ENCODE measurements around the gene HP. TPM values are rescaled to one million over a fixed set of nuclear protein-coding genes. Genes with fewer than 3 reads are reported as not detected.

Gene HP
- total RNA-seq, 2 experiments from 2014 or later, result not detected

DNA sequence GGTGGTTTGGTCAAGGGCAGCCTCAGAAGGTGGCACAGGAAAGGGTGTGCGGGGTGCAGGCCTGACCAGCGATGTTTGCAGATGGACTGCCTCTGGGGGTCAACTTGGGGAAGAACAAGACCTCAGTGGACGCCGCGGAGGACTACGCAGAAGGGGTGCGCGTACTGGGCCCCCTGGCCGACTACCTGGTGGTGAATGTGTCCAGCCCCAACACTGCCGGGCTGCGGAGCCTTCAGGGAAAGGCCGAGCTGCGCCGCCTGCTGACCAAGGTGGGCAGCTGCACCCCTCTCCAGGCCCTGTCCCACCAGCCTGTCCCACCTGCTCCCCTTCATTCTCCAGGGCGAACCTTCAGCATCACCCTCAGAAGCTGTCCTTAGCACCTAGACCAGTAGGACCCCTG lies 33.3 kb upstream of the HP start:
- intact Hi-C loops (cut with micrococcal nuclease), result no loop called here
- Mint-ChIP-seq H3K4me3 (no peak overlapping the region), H3K36me3 (ENCODE audit: low read depth) (peaks cover 23% of the 10 kb centered on the region), H3K27me3 (no peaks in the 10 kb centered on the region), H3K9me3 (no peaks in the 10 kb centered on the region), H3K27ac (no peak overlapping the region), H3K4me1 (ENCODE audit: low read depth) (no peaks in the 10 kb centered on the region)
- no peak for ATAC-seq
- TF ChIP-seq, protein P1, sequence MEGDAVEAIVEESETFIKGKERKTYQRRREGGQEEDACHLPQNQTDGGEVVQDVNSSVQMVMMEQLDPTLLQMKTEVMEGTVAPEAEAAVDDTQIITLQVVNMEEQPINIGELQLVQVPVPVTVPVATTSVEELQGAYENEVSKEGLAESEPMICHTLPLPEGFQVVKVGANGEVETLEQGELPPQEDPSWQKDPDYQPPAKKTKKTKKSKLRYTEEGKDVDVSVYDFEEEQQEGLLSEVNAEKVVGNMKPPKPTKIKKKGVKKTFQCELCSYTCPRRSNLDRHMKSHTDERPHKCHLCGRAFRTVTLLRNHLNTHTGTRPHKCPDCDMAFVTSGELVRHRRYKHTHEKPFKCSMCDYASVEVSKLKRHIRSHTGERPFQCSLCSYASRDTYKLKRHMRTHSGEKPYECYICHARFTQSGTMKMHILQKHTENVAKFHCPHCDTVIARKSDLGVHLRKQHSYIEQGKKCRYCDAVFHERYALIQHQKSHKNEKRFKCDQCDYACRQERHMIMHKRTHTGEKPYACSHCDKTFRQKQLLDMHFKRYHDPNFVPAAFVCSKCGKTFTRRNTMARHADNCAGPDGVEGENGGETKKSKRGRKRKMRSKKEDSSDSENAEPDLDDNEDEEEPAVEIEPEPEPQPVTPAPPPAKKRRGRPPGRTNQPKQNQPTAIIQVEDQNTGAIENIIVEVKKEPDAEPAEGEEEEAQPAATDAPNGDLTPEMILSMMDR (IDR thresholded peaks at IDR 0.05), result no peak
- no peak for DNase-seq
- POLR2A ChIA-PET, result no interaction called here
- CTCF ChIA-PET, result no interaction called here

DNA sequence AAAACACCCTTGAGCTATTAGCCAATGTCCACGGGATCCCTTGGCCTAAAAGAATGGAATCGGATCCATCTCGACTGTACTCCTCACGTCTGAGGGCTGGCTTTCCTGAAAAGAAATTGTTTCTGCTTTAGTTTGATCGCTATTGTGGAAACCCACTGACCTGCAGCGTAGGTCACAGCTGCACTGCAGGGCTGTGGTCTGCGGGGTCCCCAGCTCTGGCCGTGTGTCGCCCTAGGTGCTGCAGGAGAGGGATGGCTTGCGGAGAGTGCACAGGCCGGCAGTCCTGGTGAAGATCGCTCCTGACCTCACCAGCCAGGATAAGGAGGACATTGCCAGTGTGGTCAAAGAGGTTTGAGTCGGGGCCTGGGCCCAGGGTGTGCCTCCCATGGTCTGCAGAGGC lies 32.2 kb upstream of the HP start:
- no peak for DNase-seq
- POLR2A ChIA-PET, result no interaction called here
- no peak for ATAC-seq

DNA sequence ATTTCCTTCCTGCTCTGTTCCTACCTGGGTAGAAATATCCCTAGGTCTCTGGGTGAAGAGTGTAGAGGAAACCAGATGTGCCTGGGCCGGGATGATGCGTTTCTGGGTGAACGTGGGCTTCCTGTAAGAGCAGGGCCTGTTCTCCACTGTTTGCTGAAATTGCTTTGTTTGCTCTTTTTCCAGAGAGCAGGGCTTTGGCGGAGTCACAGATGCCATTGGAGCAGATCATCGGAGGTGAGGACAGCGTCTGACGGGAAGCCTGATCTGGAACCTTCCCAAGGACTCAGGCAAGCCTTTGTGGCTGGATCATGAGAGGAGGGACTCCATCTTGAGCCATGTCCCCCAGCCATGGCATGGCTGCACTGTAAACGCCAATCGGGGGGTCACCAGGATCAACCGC lies 30.3 kb upstream of the HP start:
- no peaks in the 10 kb centered on the region for H3K27me3 Mint-ChIP-seq
- H3K4me1 Mint-ChIP-seq (ENCODE audit: low read depth), result no peaks in the 10 kb centered on the region
- ATAC-seq (no peak), DNase-seq (no peak)
- ChIA-PET CTCF (no interaction called here), POLR2A (no interaction called here)
- H3K27ac Mint-ChIP-seq, result no peak overlapping the region
- TF ChIP-seq, protein P1 (IDR thresholded peaks at IDR 0.05), result no peak
- peaks cover 17% of the 10 kb centered on the region for H3K36me3 Mint-ChIP-seq (ENCODE audit: low read depth)
- no peak overlapping the region for H3K4me3 Mint-ChIP-seq
- H3K9me3 Mint-ChIP-seq, result no peaks in the 10 kb centered on the region
- intact Hi-C loops (cut with micrococcal nuclease), result no loop called here

More for the DNA sequence above, 32.2 kb upstream of the HP start:
- peaks cover 19% of the 10 kb centered on the region for H3K36me3 Mint-ChIP-seq (ENCODE audit: low read depth)
- no peaks in the 10 kb centered on the region for H3K9me3 Mint-ChIP-seq
- no peak overlapping the region for H3K4me3 Mint-ChIP-seq
- H3K27me3 Mint-ChIP-seq, result no peaks in the 10 kb centered on the region
- CTCF ChIA-PET, result interaction anchor here (0.7 kb wide), 1 partner anchor 21 kb away, joined by 3 read pairs; no protein-coding TSS in a partner anchor
- intact Hi-C loops (cut with micrococcal nuclease), result no loop called here
- H3K27ac Mint-ChIP-seq, result no peak overlapping the region
- TF ChIP-seq, protein P1 (IDR thresholded peaks at IDR 0.05), result no peak
- no peaks in the 10 kb centered on the region for H3K4me1 Mint-ChIP-seq (ENCODE audit: low read depth)

DNA sequence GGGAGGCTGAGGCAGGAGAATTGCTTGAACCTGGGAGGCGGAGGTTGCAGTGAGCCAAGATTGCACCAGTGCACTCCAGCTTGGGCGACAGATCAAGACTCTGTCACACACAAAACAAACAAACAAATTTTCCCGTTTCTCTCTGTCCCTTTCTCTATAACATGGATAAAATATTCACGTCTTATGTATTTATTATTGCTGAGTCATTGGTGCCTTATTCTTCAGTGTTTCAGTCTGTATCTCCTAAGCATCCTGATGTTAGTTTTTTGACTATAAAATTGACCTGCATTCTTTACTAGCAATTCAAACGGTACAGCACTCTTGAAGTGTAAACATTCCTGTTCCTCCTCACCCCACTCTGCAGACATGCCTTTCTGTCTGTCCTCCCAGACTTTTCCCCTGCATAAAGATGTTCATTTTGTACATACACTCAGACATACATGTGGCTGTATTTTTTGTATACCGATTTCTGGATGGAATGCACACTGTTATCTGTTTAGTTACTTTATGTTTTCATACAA lies 29.4 kb upstream of the HP start:
- Mint-ChIP-seq H3K27ac (peak overlapping the region; percentile 40), H3K4me3 (no peak overlapping the region)

DNA sequence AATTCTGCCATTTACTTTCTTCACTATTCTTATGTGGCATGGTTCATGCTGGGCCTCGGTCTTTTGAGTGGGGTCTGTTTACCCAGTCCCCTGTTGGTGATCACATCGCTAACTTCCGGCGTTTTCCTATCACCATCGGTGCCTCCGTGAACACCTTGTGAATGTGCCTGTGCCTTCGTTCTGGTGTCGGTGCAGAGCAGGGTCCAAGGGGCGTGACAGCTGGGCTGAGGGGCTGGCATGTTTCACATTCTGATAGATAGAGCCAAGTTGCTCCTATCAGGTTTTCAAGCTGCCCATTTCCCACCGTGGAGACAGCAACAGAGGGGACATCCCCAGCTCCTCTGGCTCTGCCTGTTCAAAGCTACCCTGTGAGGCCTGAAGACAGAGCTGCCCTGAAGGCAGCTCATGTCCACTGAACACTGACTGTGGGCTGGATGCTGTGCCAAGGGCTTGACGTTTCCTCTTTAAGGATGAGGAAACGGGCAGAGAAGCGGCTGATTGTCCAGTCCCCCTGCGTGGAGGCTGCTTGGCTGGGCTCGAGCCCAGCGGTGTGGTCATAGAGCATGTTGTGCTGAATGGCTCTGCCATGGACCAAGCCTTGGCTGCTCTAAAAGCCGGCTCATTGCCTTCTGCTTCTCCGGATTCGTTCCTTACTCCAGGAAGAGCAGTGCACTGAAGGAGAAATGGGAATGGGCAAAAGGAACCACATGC lies 28.7 kb upstream of the HP start:
- TF ChIP-seq, protein P1 (IDR thresholded peaks at IDR 0.05), result no peak
- peak overlapping the region; percentile 40 for H3K27ac Mint-ChIP-seq
- intact Hi-C loops (cut with micrococcal nuclease), result no loop called here
- ChIA-PET POLR2A (no interaction called here), CTCF (no interaction called here)
- no peak overlapping the region for H3K4me3 Mint-ChIP-seq
- no peaks in the 10 kb centered on the region for H3K9me3 Mint-ChIP-seq
- H3K4me1 Mint-ChIP-seq (ENCODE audit: low read depth), result no peaks in the 10 kb centered on the region
- ATAC-seq (no peak), DNase-seq (no peak)
- peaks cover 15% of the 10 kb centered on the region for H3K36me3 Mint-ChIP-seq (ENCODE audit: low read depth)
- no peaks in the 10 kb centered on the region for H3K27me3 Mint-ChIP-seq

More for the DNA sequence above, 29.4 kb upstream of the HP start:
- Mint-ChIP-seq H3K27me3 (no peaks in the 10 kb centered on the region), H3K4me1 (ENCODE audit: low read depth) (no peaks in the 10 kb centered on the region), H3K9me3 (no peaks in the 10 kb centered on the region), H3K36me3 (ENCODE audit: low read depth) (peaks cover 15% of the 10 kb centered on the region)
- intact Hi-C loops (cut with micrococcal nuclease), result no loop called here
- ATAC-seq (no peak), DNase-seq (no peak)
- TF ChIP-seq, protein P1 (IDR thresholded peaks at IDR 0.05), result no peak
- ChIA-PET CTCF (no interaction called here), POLR2A (no interaction called here)
